Urothelium cell line (cell line): ENCODE results near the gene CDKN2AIP.

Experiments used
- DNase-seq: peaks from one replicate; pipeline ENCODE4 v3.0.0; 2011; ENCODE audit warnings: low spot score, mixed read lengths
- FAIRE-seq: peaks from 2 replicates; lab custom pipeline; 2011; peaks lifted over from hg19 to GRCh38; lab: Jason Lieb, UNC

Gene CDKN2AIP

GRCh38 chr4:183444214-183445096, at the start of gene CDKN2AIP:
TSS of gene CDKN2AIP (plus strand) at chr4:183444636. CDS start at chr4:183444798, 162 bp downstream.
- peak; percentile 91 for DNase-seq
- FAIRE-seq, result no peak

GRCh38 chr4:183395395-183395794, 49.0 kb upstream of the CDKN2AIP start:
- DNase-seq (no peak), FAIRE-seq (no peak)

DNA sequence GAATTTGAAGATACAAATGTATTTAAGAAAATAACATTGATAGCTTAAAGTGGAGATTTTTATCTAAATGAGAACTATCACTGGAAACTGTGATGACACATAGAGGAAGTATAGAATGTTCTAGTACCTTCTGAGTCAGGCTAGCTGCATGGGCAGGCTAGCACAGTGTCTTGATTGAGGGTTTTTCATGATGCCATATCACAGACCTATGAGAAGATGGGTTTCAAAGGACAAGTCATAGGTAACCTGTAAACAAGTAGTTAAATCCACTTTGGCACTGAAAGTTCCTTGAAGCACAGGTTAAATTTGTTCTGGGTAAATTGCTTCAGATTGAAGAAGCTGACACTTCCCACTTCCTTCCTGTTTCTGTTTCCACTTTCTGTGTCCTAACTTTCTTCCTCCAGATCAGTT, 48.2 kb upstream of the CDKN2AIP start:
- DNase-seq (no peak), FAIRE-seq (no peak)

DNA sequence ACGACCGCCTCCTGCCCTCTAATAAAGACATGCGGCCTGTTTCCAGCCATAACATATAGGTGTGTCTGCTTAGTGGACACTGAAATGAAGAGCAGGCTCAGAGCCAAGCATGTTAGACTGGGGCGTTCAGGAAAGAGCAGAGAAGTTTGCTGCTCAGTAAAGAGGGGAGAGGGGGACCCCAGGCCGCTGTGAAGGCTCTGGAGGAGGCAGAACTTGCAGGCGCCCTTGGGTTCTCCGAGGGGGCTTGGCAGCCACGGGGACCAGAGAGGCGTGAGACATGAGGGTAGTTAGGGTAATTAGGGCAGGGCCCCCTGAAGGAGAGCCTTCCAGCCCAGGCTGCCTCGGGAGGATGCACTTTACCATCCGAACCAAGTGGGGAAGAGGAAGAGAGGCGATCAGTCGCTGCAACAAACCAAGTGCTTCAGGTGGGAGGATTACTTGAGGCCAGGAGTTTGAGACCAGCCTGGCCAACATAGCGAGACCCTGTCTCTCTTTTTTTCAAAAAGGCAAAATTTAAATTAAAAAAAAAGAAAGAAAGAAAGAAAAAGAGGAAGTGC, 46.6 kb upstream of the CDKN2AIP start:
- DNase-seq (no peak), FAIRE-seq (no peak)

- DNase-seq (peak; percentile 86), FAIRE-seq (no peak)
These were observed 45.9 kb upstream of the CDKN2AIP start for GRCh38 chr4:183398298-183399125.

- FAIRE-seq, result no peak
These were observed 45.3 kb upstream of the CDKN2AIP start for GRCh38 chr4:183399126-183399522.

GRCh38 chr4:183399616-183400015, 44.8 kb upstream of the CDKN2AIP start:
- no peak for DNase-seq
- no peak for FAIRE-seq

More at GRCh38 chr4:183399126-183399522, 45.3 kb upstream of the CDKN2AIP start:
- DNase-seq, result no peak

DNA sequence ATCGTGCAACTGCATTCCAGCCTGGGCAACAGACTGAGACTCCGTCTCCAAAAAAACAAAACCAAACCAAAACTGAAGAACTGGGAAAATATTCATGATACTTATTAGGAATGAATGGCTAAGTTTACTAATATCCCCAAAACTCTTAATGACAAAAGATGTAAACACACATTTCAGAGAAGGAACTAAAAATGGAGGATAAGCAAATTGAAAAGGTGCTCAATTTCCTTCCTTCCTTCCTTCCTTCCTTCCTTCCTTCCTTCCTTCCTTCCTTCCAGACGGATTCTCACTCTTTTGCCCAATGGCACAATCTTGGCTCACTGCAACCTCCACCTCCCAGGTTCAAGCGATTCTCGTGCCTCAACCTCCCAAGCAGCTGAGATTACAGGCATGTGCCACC, 44.4 kb upstream of the CDKN2AIP start:
- DNase-seq (no peak), FAIRE-seq (no peak)

- DNase-seq (no peak), FAIRE-seq (no peak)
These were observed 43.0 kb upstream of the CDKN2AIP start for GRCh38 chr4:183401473-183401872.

DNA sequence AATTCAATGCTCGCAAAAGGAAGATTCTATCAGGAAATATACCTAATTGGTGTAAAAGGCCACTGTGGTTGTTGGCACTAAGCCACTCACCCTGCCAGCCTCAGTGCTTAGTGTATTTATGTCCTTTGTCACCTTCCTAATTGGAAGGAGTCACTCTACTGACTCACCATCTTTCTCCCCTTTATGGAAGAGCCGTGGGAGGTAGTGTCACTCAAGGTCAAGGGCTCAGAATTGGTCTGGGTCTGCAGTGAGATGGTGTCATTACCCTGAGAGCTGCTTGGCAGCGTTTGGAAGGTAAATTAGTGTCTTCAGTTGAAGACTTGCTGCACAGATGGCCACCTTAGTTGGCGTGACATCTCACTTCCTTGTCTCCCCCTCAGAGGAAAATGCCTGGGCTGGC, 41.7 kb upstream of the CDKN2AIP start:
- DNase-seq (no peak), FAIRE-seq (no peak)

GRCh38 chr4:183403486-183403885, 41.0 kb upstream of the CDKN2AIP start:
- FAIRE-seq, result no peak
- no peak for DNase-seq

DNA sequence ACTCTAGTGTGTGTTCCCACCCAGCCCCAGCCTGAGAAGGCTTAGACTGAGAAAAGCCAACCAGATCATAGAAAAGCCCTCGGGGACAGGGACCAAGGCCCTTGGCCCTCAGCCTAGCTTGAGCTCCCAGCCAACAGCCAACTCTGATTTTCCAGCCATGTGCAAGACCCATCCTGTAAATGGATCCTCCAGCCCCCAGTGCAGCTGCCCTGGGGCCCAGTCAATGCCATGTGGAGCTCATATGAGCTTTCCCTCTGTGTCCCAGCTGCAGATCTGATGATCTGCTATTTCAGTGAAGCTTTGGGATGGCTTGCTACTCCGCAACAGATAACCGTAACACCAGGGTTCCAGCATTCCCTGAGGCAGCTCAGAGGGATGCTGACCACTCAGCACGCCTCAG, 40.5 kb upstream of the CDKN2AIP start:
- no peak for FAIRE-seq
- no peak for DNase-seq

DNA sequence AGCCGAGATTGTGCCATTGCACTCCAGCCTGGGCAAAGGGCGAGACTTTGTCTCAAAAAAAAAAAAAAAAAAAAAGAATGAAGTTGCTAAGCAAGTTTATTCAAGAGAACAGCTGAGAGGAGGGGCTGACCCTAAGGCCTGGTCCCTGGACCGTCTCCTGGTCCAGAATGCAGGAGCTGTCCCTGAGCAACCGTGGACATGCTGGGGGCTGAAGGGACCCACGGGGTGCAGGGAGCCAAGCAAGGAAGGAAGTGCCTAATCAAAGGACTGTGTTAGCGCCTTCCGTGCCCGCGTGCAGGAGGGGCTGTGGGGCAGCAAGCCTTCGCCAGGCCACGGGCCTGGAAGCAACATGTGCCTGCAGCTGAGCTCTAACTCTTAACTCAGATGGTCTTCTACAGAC, 39.1 kb upstream of the CDKN2AIP start:
- no peak for DNase-seq
- no peak for FAIRE-seq

GRCh38 chr4:183407128-183407585, 37.3 kb upstream of the CDKN2AIP start:
- no peak for FAIRE-seq
- peak; percentile 85 for DNase-seq

GRCh38 chr4:183407635-183408464, 36.6 kb upstream of the CDKN2AIP start:
- DNase-seq, result no peak
- no peak for FAIRE-seq

DNA sequence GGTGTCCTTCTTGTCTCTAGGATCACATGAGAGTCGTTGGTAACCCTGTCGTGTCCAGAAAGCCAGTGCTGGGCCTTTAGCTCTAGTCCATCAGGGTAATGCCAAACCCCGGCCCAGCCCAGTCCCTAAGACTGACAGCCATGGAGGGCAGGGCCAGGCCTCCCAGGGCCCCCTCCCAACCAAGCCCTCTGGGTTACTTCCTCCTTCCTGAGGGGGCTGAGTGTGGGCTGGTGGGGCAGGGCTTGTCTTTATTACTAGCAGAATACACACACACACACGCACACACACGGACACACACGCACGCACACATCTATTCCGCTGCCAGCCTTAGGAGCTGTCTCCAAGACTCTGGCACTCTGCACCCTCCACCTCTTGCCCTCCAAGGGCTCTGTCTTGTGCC, 35.6 kb upstream of the CDKN2AIP start:
- no peak for FAIRE-seq

DNA sequence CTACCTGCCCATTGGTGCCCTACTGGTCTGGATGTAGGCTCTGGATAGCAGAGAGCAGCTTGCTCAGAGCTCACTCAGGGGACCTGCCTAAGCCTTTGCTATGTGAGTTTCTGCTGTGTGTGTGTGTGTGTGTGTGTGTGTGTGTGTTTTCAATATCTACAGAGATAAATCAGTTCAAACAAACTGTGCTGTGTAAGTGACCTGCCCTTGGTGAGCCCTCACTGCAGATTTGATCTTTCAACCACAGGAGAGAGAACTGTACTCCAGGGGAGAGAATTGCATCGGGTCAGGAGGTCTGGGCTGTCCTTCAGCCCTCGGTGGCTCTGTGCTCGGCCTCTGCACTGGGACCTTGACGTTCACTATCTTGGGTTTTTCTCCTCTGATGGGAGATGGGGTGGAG, 35.0 kb upstream of the CDKN2AIP start:
- FAIRE-seq (no peak), DNase-seq (no peak)

More for the DNA sequence above, 35.6 kb upstream of the CDKN2AIP start:
- no peak for DNase-seq

GRCh38 chr4:183409934-183410333, 34.5 kb upstream of the CDKN2AIP start:
- DNase-seq, result no peak
- FAIRE-seq, result no peak

GRCh38 chr4:183411291-183411861, 33.1 kb upstream of the CDKN2AIP start:
- FAIRE-seq, result no peak
- DNase-seq, result no peak

DNA sequence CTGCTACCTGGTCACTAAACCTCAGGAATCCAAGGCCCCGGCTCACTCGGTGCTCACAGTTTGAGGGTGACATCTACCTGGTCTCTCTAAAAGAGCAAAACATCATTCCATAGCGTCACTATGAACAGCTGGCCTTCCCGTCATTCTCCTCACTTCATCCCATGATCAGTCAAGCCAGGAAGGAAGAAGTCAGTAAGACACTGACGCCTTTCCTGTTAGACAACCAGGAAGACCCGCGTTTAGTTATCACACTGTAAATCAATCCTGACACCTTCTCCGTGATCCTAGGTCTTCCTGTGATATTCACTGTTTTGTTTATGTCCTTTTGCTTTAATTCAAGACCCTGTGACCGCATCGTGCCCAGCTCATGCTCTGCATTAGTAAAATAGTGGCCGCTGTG, 31.6 kb upstream of the CDKN2AIP start:
- FAIRE-seq, result no peak
- no peak for DNase-seq
